Erythroblast (primary cell): ENCODE measurements around the gene PAX6.

ENCODE experiments used
- GATA1 ChIP-seq: IDR thresholded peaks from 2 replicates; pipeline ENCODE4 v1.6.1; 2011; ENCODE audit warnings: low read depth, mild to moderate bottlenecking, control low read depth, low read length, moderate library complexity
- POLR2A ChIP-seq: IDR thresholded peaks from 2 replicates; pipeline ENCODE4 v1.6.1; 2011; ENCODE audit warnings: mild to moderate bottlenecking, low read length

DNA sequence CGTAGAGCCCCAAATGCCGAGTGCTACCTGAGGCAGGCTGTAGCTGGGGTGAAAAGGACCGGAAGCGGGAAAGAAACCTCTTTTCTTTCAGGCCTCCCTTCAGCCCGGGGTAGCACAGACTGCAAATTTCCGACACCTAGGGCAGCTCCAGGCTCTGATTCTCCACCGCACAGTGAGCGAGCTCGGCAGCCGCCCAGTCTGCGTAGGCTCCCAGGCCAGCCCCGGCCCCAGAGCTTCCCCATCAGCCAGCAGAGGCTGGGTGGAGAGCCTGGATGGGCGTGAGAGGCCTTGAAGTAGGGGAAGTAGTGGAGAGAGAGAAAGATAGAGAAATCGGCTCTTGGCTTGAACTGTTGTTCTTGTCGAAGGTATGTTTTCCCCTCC lies 9.3 kb upstream of the PAX6 start:
- TF ChIP-seq POLR2A (no peak), GATA1 (no peak)
